DMS153 treated with DMSO at 0.1 percent for 48 hours (cell line): Measurements from ENCODE around the gene SCG3.
"Not testable (repeated sequence)": the region's sequence is repeated elsewhere in the genome, so short reads cannot be mapped to it uniquely, and the experiment has no call there.

Source experiments
- DNase-seq: peaks from one replicate; lab custom pipeline; 2025; ENCODE audit not compliant: unreplicated experiment; lab: John Stamatoyannopoulos, UW

Gene SCG3

DNA sequence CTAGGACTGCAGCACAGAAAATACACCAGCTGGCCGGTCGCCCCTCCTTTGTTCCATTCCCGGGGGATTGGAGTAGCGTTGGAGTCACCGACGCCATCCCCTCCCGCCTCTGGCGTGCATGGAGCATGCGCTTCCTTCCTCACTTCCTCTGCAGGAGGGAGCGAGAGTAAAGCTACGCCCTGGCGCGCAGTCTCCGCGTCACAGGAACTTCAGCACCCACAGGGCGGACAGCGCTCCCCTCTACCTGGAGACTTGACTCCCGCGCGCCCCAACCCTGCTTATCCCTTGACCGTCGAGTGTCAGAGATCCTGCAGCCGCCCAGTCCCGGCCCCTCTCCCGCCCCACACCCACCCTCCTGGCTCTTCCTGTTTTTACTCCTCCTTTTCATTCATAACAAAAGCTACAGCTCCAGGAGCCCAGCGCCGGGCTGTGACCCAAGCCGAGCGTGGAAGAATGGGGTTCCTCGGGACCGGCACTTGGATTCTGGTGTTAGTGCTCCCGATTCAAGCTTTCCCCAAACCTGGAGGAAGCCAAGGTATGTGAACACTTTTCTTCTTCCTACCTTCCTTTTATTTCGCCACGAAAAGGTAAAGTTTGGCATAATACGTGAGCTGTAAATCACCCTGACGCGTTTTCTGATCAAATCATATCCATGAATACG is at the start of gene SCG3:
Gene SCG3 (plus strand): TSS at position 201 of the 661 bp plus-strand sequence. CDS start 253 bp downstream, at position 454.
- DNase-seq = peak; percentile 42

DNA sequence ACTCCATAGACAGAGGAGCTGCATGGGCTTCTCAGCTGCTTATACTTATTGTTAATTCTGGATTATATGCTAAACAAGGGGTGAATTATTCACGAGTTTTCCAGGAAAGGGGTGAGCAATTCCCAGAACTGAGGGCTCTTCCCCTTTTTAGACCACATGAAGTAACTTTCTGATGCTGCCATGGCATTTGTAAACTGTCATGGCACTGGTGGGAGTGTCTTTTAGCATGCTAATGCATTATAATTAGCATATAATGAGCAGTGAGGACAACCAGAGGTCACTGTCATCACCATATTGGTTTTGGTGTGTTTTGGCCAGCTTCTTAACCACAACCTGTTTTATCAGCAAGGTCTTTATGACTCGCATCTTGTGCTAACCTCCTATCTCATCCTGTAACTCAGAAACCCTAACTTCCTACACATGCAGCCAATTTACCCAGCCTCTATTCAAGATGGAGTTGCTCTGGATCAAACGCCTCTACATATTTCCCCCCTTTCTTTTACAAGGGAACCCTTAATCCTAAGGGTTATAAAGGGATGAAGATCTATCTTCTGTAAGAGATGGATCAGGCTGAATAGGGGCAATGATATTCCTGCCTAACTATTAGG is 46.6 kb upstream of the SCG3 start:
- no peak for DNase-seq

DNA sequence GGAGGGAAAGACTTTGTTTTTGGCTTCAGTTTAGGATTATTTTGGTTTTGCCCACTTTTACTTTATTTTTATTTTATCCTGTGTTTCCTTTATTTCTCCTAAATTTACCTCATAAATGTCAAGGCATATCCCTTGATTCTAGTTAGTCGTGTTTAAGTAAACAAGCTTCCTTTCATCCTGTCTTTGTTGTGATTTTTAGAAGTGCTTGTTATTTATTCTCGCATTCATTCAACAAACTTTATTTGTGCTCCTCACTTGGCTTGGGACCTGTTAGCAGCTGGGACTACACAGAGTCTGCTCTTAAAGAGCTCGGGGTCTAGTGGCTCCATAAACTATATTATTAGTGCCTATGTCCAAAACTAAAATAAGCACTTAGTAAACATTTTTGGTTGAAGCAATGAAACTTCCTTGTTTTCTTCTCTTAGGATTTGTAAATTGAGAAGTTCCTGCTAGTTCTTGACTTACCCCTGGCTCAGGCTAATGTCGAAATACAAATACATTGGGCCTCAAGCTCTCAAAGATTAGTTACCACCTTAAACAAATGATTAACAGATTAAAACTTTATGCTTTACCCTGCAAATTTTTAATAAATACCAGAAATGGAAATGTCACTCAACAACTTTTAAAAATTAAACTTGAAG is 39.7 kb upstream of the SCG3 start:
- no peak for DNase-seq

DNA sequence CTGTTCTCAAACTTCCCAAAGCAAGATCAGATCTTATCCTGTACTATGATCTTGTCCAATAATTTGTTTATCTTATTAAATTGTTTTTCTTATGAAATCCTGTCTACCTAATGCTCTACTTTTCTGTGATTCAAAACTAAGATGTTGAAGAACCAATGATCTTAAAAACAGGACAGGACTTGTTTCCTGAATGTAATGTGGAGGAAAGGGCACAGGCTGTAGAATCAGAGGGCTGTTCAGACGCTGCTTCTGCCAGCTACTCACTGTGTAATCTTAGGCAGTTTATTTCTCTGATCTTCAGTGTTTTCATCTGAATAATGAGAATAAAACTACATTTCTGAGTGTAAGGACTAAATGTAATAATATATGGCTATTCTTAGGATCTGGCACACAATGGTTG is 38.6 kb upstream of the SCG3 start:
- DNase-seq = no peak

DNA sequence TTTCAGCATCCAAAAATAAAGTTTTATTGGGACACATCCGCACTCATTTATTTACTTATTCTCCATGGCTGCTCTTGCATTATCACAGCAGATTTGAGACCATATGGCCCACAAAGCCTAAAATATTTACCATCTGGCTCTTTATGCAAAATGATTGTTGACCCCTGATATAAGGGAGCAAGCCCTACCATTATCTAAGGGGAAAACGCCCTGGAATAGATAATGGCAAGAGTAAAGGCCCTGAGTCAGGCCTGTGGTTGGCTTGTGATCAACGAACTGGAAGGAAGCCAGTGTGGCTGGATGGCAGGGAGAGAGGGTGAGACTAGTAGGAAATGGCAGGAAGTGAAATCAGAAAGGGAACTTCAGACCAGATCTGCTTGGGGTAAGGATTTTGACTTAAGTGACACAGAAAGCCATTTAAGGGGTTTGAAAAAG is 34.2 kb upstream of the SCG3 start:
- DNase-seq = no peak

DNA sequence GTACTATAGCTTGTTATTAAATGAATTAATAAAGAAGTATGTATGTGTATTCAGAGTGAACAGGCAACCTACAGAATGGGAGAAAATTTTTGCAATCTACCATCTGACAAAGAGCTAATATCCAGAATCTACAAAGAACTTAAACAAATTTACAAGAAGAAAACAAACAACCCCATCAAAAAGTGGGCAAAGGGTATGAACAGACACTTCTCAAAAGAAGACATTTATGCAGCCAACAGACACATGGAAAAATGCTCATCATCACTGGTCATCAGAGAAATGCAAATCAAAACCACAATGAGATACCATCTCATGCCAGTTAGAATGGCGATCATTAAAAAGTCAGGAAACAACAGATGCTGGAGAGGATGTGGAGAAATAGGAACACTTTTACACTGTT is 33.2 kb upstream of the SCG3 start:
- not testable (repeated sequence) for DNase-seq

DNA sequence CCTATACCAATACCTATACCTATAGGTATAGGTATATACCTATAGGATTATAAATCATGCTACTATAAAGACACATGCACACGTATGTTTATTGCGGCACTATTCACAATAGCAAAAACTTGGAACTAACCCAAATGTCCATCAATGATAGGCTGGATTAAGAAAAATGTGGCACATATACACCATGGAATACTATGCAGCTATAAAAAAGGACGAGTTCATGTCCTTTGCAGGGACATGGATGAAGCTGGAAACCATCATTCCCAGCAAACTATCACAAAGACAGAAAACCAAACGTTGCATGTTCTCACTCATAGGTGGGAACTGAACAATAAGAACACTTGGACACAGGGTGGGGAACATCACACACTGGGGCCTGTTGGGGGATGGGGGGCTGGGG is 32.7 kb upstream of the SCG3 start:
- not testable (repeated sequence) for DNase-seq

DNA sequence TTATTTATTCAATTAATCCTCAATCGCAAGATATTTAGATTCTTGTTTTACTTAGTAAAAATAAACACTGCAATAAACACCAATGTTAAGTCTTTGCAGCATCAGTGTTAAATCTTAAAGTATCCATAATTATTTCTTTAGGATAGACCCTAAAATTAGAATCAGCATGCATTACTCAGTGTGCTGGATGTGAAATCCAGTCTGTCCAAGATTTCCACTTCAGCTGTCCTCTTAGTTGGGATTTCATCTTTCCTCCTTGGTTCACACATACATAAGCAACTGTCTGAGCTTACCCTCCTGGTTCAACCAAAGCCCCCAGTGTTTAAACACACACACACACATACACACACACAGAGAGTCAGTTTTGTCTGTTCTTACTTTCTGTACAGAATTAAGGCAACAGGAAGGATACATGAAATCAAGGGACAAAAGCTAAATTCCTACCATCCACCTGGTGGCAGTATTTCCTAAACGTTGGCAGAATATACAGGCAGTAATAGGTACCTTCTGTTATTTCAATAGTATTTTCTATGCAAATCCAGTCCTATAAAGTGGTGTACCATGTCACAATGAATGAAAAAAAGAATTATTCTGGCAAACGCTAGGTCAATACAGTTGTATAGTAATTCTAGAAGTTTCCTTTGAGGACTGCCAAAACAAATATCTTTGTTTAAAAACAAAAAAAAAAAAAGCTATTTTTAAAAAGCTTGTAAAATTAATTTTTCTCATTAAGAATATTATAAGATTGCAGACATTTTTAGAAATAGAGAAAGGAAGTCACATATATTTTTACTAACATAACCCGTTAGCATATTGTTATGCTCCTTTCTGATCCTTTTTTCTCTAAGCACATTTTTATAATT is 31.4 kb upstream of the SCG3 start:
- peak; percentile 44 for DNase-seq

DNA sequence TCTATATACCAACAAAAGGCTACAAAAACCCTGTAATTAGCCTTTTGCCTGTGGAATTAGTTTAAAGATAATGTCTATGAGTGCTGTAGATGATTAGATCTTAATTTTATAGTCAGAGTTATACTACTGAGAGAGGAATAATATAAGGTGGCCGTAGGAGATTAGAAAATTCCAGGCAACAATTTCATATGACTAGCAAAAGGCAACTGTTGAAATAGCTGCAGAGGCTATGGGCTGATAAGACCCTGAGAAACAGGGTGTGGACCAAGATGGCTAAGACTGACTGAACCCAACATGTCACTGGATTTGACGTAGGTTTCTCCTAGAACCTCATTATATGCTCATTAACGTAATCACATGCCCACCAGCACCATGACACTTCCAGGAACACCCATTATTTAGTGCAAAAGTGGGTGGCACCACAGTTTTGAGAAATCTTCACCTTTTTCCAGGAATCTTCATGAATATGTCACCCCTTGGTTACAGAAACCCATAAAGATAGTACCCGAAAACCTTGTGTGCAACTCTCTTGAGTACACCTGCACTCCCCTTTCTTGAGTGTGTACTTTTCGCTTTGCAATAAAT is 29.1 kb upstream of the SCG3 start:
- DNase-seq = no peak

DNA sequence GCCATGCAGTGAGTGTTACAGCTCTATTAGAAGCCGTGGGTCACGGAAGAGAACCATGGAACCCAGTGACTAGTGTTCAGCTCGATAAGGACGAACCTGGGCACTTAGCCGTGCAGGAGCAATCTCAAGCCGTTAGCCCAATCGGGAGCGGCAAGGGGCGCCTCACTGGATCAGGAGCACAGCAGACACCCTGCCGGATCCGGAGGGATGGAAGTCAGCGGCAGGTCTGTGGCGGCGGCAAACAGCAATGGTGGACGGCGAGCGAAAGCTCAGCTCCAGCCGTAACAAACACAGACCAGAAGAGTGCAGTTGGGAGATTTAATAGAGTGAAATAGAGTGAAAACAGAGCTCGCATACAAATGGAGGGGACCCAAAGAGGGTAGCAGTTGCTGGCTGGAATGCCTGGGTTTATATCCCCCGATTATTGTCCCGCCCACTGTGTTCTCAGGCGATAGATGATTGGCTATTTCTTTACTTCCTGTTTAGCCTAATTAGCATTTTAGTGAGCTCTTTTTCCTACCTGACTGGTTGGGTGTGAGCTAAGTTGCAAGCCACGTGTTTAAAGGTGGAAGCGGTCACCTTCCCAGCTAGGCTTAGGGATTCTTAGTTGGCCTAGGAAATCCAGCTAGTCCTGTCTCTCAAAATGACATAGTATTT is 25.8 kb upstream of the SCG3 start:
- not testable (repeated sequence) for DNase-seq

DNA sequence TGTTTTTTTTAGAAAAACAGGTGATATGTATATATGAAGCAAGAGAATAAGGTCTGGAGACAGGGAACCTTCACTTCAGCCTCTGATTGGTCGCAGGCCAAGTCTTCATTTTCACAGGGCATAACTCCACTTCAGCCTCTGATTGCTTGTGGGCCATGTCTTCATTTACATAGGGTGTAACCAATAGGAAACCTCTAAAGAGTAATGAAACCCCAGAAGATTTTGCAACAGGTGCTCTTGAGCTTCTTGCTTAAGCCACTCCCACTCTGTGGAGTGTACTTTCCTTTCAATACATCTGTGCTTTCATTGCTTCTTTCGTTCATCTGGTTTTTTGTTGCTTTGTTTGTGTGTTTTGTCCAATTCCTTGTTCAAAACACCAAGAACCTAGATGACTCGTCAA is 22.6 kb upstream of the SCG3 start:
- no peak for DNase-seq

DNA sequence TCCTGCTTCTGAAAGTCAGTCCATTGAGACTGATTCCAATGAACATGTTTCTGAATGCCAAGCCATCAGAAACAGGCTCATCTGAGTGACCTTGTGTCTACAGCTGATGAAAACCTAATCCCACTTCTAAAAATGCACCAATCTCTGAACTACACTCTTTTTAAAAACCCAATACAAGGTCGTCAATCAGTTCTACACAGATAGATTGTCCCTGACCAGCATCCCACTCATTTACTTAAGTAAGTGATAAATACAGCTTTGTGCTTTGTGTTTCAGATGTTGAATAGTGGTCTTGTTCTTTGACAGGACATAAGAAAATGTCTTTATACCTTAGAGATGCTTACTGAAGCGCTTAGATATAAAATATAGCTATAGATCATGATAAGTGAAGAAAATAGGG is 20.2 kb upstream of the SCG3 start:
- no peak for DNase-seq

DNA sequence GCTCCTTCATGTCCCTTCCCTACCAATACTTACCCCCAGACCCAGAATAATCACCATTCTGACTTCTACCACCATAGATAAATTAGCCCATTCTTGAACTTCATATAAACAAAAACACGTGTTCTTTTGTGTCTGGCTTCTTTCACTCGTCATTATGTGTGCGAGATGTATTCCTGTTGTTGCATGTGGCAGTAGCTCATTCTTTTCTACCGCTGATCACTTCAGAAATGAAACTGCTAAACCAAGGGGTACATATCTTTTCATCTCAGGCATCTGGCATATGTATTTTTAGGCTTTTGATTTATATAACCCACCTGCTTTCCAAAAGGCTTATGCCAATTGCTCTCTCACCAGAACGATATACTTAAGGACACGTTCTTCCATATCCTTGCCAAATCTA is 13.8 kb upstream of the SCG3 start:
- DNase-seq = no peak

DNA sequence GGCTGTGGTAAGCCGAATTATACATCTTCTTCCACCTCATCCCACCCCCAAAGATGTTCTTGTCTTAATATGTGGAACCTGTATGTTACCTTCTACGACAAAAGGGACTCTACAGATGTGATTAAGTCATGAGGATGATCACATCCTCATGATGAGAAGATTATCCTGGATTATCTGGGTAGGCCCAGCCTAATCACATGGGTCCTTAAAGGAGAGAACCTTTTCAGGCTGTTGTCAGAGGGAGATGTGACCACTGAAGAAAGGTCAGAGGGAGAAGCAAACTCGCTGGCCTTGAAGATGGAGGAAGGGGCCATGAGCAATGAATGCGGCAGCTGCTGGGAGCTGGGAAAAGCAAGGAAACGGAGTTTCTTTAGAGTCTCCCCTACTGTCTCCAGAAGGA is 12.9 kb upstream of the SCG3 start:
- DNase-seq = no peak

DNA sequence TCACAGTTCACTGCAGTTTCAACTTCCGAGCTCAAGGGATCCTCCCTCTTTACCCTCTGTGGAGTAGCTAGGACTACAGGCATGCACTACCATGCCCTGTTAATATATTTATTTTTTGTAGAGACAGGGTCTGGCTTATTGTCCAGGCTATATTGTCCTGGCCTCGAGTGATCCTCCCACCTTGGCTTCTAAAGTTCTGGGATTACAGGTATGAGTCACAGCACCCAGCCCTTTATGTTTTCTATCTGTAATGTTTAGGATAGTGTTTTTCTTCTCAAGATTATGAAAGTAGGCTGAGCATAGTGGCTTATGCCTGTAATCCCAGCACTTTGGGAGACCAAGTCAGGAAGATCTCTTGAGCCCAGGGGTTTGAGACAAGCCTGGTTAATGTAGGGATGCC is 11.9 kb upstream of the SCG3 start:
- no peak for DNase-seq

DNA sequence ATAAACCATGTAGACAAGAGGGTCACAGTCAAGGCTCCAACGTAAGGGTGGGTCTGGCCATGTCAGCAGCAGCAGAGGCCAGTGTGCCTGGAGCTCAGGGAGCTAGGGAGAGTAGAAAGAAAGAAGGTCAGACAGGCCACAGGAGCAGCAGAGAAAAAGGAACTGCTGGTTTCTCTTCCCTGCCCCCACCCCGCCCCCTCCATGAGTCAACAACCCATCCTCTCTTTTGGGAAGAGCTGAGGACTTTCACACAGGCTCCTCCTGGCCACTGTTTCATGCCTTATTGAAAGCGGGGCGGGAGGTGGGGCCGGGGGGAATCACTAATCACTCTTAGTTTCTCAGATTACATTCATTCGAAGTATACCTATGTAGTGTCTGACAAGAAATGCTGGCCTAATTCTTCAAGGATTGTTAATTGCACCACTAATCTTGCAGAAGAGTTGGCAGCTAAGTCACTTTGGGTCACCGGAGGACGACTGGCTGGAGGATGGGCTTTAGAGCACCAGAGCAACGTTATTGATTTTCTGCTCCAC is 9.1 kb upstream of the SCG3 start:
- DNase-seq = no peak

DNA sequence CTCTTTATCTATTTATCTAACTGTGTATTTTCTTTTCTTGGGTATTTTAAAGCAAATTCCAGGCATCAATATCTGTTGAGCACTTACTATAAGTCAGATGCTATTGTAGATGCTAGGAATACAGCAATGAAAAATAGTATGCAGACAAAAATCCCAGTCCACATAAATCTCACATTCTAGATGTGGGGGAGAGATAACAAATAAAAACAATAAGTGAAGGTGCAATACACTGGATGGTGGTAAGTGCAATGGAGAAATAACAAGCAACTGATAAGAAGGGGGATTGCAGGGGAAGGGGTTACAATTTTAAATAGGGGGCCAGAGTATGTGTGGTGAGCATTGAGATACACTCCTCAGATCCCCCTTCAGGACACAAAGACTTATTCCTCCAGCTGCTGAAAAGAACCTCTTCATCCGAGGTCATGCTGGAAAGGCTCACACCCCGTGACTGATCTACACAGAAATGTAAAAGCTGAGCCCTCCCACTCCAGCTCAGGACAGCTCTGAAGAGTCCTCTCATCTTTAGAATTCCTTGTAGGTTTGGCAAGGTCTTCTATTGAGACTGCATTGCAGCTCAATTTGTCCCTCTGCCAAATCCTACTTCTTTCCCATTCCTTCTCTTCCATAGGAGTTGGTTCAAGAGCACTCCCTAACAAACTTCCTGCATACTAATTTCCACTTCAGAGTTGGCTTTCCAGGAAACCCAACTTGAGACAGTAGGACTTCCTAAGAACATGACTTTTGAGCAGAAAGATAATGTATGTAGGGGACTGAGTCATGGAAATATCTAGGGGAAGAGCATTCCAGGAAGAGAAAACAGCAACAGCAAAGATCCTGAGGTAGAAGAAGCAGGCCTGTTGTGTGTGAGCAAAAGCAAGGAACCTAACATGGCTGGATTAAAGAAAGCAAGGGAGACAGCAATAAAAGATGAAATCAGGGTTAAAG is 8.1 kb upstream of the SCG3 start:
- DNase-seq = no peak

DNA sequence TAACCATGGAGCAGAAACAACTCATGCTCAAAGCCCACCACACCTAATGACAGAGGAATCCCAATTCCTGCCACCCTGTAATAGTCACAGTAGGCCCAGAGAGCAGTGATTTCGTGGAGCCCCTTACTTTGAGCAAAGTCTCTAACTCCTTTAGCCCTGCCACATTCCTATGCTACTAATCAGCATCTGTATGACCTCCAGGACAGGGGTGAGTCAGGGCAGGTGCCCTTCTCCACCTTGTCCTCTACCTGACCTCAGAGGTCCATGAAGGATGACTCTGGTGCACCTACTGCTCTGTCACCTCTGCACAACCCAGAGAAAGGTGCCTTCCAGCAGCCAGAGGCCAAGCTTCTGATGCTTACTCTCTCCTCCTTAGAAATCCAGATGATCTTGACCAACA is 6.1 kb upstream of the SCG3 start:
- no peak for DNase-seq

DNA sequence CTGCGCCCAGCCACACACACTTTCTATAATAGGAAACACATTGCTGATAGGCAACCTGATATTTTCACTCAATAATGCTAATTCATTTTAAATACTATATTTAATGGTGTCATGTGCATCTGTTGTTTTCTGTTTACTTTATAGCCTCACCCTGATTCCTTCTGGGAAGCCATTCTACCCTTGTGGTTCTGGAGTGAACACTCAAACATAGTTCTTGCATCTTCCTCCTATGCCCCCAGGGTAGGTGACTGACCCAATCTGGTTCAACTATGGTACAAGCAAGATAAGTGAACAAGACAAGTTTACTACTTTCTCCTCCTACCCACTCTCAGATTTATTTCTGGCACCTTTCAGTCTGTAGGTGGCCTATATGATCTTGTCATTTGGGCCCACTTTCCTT is 4.3 kb upstream of the SCG3 start:
- DNase-seq = no peak
